ENCODE measurements around the gene AUTS2.

The AUTS2 gene

DNA sequence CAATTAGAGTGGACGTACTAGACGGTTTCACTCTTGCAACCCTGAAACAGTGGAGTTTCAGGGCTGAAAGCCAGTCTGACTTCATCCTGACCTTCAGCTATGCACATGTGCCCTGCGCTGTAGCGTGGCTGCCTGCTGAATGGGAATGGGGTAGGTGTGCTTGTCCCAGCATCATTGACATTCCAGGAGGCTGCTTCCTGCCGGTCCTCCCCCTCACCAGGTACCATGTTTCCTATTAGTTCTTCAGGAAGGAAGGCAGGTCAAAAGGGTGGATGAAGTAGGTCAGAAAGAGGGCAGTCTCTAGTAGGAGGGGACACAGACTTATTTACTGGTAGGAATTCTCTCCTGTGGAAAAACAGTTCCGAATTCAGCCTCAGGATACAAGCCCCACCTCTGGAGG, 981.9 kb downstream of the AUTS2 start:
- DNase-seq (ENCODE audit: insufficient read length) (no peak), FAIRE-seq (no peak)
- TF ChIP-seq TAF1 (IDR thresholded peaks at IDR 0.05; ENCODE audit: borderline replicate concordance, low read depth, low read length) (no peak), POLR2AphosphoS5 (IDR thresholded peaks at IDR 0.05; ENCODE audit: low read depth, low read length) (no peak), POLR2A (IDR thresholded peaks at IDR 0.05; ENCODE audit: low read depth, low read length) (no peak)

DNA sequence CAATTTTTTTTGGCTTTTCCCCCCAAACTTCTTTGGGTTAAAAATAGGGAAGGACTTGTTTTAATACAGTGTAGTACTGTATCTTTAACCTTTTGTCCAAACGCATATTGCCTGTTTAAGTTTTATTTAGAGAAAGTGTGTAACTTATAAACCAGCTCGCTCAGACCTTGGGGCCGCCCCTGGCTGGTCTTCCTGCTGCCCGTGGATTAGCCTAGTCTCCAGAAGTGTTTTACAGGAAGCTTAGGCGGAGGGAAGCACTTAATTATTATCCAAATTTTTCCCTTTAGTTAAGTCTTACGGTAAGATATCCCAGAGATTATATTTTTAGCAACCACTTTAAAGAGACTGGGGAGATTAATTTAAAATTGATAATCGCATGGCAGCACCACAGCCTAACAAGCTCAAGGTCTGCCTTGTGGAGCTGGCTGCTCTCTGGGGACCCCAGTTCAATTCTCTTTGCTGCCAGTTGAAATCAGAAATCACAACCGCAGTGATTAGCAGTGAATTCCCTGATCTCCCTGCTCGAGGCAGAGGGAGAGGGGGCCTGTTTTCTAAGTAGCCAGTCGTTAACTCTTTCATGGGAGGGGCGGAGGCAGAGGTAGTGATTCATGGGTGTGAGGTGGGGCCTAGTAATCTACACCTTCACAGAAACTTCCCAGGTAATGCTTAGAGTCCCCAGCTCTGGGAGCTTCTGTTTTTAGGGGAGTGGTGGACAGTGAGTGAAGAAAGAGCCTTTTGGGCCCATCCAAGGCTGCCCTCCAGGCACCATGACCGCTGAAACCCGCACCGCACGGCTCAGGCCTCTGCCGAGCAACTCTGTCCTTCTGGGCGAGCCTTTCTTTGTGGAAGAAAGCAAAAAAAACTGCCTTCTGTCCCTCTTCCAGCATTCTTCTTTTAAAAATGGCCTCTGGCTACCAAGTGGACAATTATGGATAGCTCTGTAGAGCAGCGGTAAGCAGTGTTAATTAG, 984.9 kb downstream of the AUTS2 start:
- FAIRE-seq (no peak), DNase-seq (ENCODE audit: insufficient read length) (no peak)
- TF ChIP-seq POLR2A (IDR thresholded peaks at IDR 0.05; ENCODE audit: low read depth, low read length) (no peak), TAF1 (IDR thresholded peaks at IDR 0.05; ENCODE audit: borderline replicate concordance, low read depth, low read length) (no peak), POLR2AphosphoS5 (IDR thresholded peaks at IDR 0.05; ENCODE audit: low read depth, low read length) (no peak)

DNA sequence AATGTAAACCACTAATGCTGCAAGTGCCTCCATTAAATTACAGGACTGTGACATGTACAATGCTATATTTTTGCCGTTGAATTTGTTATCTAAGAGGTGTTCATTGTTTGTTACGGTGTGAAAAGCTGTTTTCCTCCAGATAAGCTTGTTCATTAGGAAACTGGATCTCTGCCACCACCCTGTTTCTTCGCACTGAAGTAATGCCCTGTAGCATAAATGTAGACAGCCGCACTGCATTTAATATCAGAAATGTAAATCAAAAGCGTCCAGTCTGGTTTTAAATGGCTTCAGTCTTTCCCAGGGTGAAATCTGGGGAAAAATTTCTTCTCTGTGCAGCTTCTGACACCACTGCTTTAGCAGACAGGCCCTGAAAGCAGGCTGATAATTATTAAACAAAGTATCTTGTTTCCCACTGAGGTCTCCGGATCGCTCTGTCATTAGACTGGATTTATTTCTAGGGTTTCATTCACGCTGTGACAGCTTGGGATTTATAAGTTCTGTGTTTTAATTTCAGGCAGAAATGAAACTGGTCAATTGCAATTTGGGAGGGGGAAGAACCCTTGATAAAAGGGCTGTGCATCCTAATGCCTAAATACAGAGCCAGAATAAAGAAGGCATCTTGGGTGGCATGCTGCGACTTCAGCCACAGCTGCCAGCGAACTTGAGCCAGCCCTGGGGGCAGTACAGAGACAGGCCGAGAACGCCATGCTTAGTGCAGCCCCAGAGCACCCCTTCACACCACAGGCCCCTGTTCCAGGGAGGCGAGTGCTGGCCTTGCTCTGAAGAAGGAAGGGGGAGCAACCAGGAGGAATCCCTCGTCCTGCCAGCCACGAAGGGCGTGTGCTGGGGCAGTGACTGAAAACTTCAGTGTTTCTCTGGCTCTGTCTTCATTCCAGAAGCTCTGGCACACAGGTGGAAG, 985.9 kb downstream of the AUTS2 start:
- TF ChIP-seq POLR2AphosphoS5 (IDR thresholded peaks at IDR 0.05; ENCODE audit: low read depth, low read length), result no peak
- no peak for TF ChIP-seq TAF1 (IDR thresholded peaks at IDR 0.05; ENCODE audit: borderline replicate concordance, low read depth, low read length)
- TF ChIP-seq POLR2A (IDR thresholded peaks at IDR 0.05; ENCODE audit: low read depth, low read length), result no peak
- no peak for DNase-seq (ENCODE audit: insufficient read length)
- FAIRE-seq, result no peak

DNA sequence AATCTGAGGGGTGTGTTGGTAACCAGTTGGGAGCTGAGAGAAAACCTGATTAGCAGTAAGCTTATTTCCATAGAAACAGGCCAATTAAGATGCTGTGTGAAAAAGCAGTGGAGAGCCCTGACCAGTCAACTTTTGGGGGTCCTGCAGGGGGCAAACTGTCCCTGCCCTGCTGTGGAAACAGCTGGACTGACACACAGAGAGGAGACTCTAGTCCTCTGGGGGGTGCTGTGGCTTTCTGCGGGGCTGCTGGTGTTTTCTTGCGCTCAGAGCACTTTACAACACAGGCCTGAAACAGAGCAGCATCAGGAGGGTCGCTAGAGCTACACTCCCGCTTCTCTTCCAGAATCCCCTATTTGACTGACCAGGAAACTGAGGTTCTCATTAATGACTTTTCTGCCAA, 986.8 kb downstream of the AUTS2 start:
- DNase-seq (ENCODE audit: insufficient read length) (no peak), FAIRE-seq (no peak)
- TF ChIP-seq TAF1 (IDR thresholded peaks at IDR 0.05; ENCODE audit: borderline replicate concordance, low read depth, low read length) (no peak), POLR2AphosphoS5 (IDR thresholded peaks at IDR 0.05; ENCODE audit: low read depth, low read length) (no peak), POLR2A (IDR thresholded peaks at IDR 0.05; ENCODE audit: low read depth, low read length) (no peak)

DNA sequence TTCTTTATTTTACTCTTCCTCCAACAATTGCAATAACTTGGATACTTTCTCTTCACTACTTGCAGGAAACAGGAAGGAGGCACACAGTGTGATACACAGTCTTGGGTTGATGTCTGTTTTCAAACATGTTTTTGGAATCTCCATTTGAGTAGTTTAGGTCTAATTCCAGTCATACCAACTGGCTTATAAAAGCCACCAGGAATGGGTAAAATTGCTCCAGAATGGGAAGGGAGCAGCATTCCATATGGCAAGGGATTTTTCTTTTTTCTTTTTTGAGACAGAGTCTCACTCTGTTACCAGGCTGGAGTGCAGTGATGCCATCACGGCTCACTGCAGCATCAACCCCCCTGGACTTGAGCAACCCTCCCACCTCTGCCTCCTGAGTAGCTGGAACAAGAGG, 988.5 kb downstream of the AUTS2 start:
- TF ChIP-seq POLR2AphosphoS5 (IDR thresholded peaks at IDR 0.05; ENCODE audit: low read depth, low read length) (no peak), POLR2A (IDR thresholded peaks at IDR 0.05; ENCODE audit: low read depth, low read length) (no peak), TAF1 (IDR thresholded peaks at IDR 0.05; ENCODE audit: borderline replicate concordance, low read depth, low read length) (no peak)
- no peak for DNase-seq (ENCODE audit: insufficient read length)
- FAIRE-seq, result no peak

DNA sequence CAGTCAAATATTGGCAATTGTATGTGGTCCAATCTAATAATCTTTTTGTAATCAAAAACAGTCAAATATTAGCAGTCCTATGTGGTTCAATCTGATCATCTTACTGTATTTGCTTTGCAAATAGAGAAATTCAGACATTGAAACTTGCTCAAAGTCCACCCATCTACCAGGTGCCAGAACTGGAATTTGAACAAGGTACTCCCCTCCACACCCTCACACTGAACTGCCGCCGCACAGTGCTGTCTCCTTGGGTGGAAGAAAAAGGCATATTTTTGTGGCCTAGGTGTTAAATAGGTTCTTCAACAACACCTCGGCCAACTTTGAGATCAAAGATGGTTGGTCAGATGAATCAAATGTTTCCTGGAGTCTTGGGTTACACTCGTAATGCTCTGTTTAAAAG, 989.5 kb downstream of the AUTS2 start:
- no peak for FAIRE-seq
- TF ChIP-seq POLR2A (IDR thresholded peaks at IDR 0.05; ENCODE audit: low read depth, low read length) (no peak), POLR2AphosphoS5 (IDR thresholded peaks at IDR 0.05; ENCODE audit: low read depth, low read length) (no peak), TAF1 (IDR thresholded peaks at IDR 0.05; ENCODE audit: borderline replicate concordance, low read depth, low read length) (no peak)
- no peak for DNase-seq (ENCODE audit: insufficient read length)

DNA sequence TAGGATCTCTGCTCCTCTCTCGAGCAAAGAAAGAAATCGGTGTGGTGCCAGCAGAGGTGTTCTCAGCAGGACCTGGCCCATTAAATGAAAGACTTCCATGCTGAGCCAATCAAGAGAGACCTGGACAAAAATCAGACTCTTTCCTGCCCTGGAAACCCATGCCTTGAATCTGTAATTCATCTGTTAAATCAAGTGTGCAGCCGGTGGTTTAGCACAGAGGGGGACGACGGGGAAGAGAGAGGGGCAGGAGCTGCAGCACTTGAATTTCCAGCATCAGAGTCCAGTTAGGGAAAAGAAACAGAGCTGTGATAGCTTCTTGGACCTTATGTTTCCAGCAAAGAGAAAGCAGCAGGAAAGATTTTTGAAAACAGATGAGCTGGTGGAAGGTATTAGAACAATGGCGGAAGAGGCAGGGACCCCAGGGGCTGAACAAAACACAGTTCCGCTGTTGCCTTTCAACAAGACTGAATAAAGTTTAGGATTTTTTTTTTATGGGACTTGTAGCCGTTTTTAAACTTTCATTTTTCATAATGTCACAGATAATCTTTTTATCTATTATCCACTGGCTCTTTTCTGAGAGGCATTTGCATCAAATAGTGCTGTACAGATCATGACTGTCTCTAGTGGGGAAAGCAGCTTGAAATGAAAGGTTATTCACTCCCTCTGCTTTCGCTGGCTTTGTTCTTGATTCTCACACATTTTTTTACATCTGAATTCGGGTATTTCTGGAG, 990.1 kb downstream of the AUTS2 start:
- FAIRE-seq, result no peak
- TF ChIP-seq POLR2A (IDR thresholded peaks at IDR 0.05; ENCODE audit: low read depth, low read length) (no peak), POLR2AphosphoS5 (IDR thresholded peaks at IDR 0.05; ENCODE audit: low read depth, low read length) (no peak), TAF1 (IDR thresholded peaks at IDR 0.05; ENCODE audit: borderline replicate concordance, low read depth, low read length) (no peak)
- no peak for DNase-seq (ENCODE audit: insufficient read length)

DNA sequence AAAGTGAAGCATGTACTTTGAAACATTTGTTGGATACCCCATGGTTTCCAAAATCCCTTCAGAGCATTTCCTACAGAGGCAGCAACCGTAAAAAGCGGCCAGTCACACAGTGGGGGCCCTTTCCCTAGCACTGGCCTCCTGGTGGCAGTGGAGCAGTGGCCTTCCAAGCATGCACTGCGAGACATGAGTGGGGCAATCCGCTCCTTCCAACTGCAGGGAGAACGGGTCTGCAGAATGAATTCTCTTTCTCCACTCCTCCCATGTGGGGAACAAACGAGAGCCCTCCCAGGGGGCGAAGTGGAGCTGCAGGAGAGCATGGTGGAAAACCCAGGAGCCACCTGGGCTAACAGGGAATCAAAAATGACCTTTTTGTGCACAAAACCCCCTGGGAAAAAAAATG, 990.7 kb downstream of the AUTS2 start:
- TF ChIP-seq POLR2AphosphoS5 (IDR thresholded peaks at IDR 0.05; ENCODE audit: low read depth, low read length), result no peak
- TF ChIP-seq POLR2A (IDR thresholded peaks at IDR 0.05; ENCODE audit: low read depth, low read length), result no peak
- TF ChIP-seq TAF1 (IDR thresholded peaks at IDR 0.05; ENCODE audit: borderline replicate concordance, low read depth, low read length), result no peak
- DNase-seq (ENCODE audit: insufficient read length) (no peak), FAIRE-seq (no peak)

DNA sequence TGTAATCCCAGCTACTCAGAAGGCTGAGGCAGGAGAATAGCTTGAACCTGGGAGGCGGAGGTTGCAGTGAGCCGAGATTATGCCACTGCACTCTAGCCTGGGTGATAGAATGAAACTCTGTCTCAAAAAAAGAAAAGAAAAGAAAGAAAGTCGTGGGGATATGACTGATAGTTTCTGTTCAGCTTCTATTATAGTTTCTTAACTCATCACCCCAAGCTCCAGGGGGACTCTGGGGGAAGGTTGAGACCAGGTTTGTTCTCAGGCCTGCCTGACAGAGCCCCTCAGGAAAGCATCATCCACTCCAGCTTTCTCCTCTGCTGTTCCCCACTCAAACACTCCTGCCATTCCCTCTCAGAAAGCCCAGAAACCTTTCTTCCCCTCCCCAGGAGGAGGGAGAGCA, 991.3 kb downstream of the AUTS2 start:
- TF ChIP-seq POLR2AphosphoS5 (IDR thresholded peaks at IDR 0.05; ENCODE audit: low read depth, low read length) (no peak), POLR2A (IDR thresholded peaks at IDR 0.05; ENCODE audit: low read depth, low read length) (no peak), TAF1 (IDR thresholded peaks at IDR 0.05; ENCODE audit: borderline replicate concordance, low read depth, low read length) (no peak)
- DNase-seq (ENCODE audit: insufficient read length) (no peak), FAIRE-seq (no peak)

DNA sequence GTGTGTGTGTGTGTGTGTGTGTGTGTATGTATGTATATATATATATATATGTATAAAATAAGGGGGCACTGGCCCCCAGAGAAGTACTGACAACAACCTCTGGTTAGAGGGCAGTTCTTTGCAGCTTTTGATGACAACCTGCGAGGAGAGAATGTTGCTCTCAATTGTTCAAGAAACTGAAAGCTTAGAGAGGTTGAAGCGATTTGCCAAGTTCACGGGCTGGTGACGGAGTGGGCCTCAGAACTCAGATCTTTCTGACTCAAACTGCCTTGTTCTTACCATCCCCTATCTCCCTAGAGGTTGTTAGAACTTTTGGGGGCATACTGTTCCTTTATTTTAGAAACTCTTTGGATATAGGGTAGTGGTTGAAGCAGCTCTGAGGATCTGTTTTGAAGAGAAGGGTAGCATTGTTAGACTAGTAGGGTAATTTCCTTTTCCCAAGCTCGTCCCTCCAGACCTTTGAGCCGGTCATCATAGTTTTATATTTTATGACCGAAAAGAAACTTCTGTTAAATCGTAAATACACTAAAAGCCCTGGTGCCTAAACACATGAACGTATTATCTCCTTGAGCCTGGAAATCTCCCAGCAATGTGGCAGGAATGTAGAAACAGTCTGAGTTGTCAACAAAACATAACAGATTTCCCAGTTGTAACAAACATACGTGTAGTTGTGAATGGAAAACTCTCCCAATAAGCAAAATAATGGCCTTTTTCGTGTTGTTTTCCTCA, 992.0 kb downstream of the AUTS2 start:
- TF ChIP-seq POLR2A (IDR thresholded peaks at IDR 0.05; ENCODE audit: low read depth, low read length) (no peak), POLR2AphosphoS5 (IDR thresholded peaks at IDR 0.05; ENCODE audit: low read depth, low read length) (no peak), TAF1 (IDR thresholded peaks at IDR 0.05; ENCODE audit: borderline replicate concordance, low read depth, low read length) (no peak)
- FAIRE-seq (no peak), DNase-seq (ENCODE audit: insufficient read length) (no peak)
